Activated CD4-positive, alpha-beta T cell treated with anti-CD3 and anti-CD28 coated beads for 36 hours (primary cell): Measurements from ENCODE around the gene CDC25C. TPM values are rescaled to one million over a fixed set of nuclear protein-coding genes. Genes with fewer than 3 reads are reported as not detected.

Experiments used
- ATAC-seq: fragments of 200-7000 bp; cut with Tn5 transposase; one replicate; pipeline ENCODE4 v1.10.0; 2021; ENCODE audit warnings: mild to moderate bottlenecking, moderate library complexity
- CTCF ChIA-PET: fragments of 350-600 bp; sonication (Branson Sonifier 250); formaldehyde crosslinking; loops from one replicate; lab custom pipeline; 2021; ENCODE audit warnings: antibody characterized with exemption; lab: Charles Lee
- POLR2A ChIA-PET: fragments of 350-600 bp; sonication (Branson Sonifier 250); formaldehyde crosslinking; loops from one replicate; lab custom pipeline; 2021; ENCODE audit warnings: antibody characterized with exemption, inconsistent platforms; lab: Charles Lee
- DNase-seq: peaks from one replicate; pipeline ENCODE4 v3.0.0-alpha.2; 2020
- H3K27ac Mint-ChIP-seq: one replicate; pipeline ENCODE4 v1.8.0; 2021; ENCODE audit warnings: mixed read lengths
- H3K27me3 Mint-ChIP-seq: one replicate; pipeline ENCODE4 v1.8.0; 2021; ENCODE audit warnings: mixed read lengths
- H3K36me3 Mint-ChIP-seq: one replicate; pipeline ENCODE4 v1.8.0; 2021; ENCODE audit warnings: low read depth, mixed read lengths
- H3K4me1 Mint-ChIP-seq: one replicate; pipeline ENCODE4 v1.8.0; 2021; ENCODE audit warnings: mixed read lengths
- H3K4me3 Mint-ChIP-seq: one replicate; pipeline ENCODE4 v1.8.0; 2021; ENCODE audit warnings: mild to moderate bottlenecking, moderate library complexity, mixed read lengths
- H3K9me3 Mint-ChIP-seq: one replicate; pipeline ENCODE4 v1.8.0; 2021; ENCODE audit warnings: low read depth, mixed read lengths
- intact Hi-C, 2 experiments: fragments of 100-400 bp; cut with DNase I in 1 of 2; cut with micrococcal nuclease in 1 of 2; formaldehyde crosslinking; loops; one replicate each; pipeline versions ENCODE4 v1.14.2 to v1.15.1; 2022 to 2024; cut with DNase I, micrococcal nuclease
- total RNA-seq, 2 experiments: library from RNA; stranded (reverse); gene quantifications; one replicate each; pipeline ENCODE4 v1.2.3, GENCODE V29; 2021

The CDC25C gene
- total RNA-seq, 2 experiments from 2014 or later, result 15.9 to 19.0 TPM

GRCh38 chr5:138238034-138238433 is 93.6 kb downstream of the CDC25C start:
- Mint-ChIP-seq H3K4me3 (no peak overlapping the region), H3K4me1 (peaks cover 12% of the 10 kb centered on the region), H3K27me3 (peaks cover 26% of the 10 kb centered on the region), H3K27ac (no peak overlapping the region), H3K36me3 (no peaks in the 10 kb centered on the region), H3K9me3 (no peaks in the 10 kb centered on the region)
- no peak for ATAC-seq
- DNase-seq, result no peak
- ChIA-PET POLR2A (no interaction called here), CTCF (interaction anchor here (0.6 to 2.0 kb wide), 2 partner anchors 16 to 116 kb away, joined by 3 to 6 read pairs; no protein-coding TSS in a partner anchor)
- intact Hi-C loops, result loop anchor here in 1 of 2 experiments (5.0 kb wide), 1 partner anchor 69 kb away; no protein-coding TSS in a partner anchor

Other genes starting within 250 kb of the CDC25C start
- not detected for gene WNT8A, start 247.8 kb downstream of the CDC25C start, total RNA-seq
- gene NME5, start 192.4 kb downstream of the CDC25C start, total RNA-seq, result not detected
- 10 to 100 TPM; 60.7 to 61.4 TPM for gene BRD8, start 153.2 kb downstream of the CDC25C start, total RNA-seq
- 10 to 100 TPM; 66.6 to 76.3 TPM for gene KIF20A, start 152.7 kb downstream of the CDC25C start, total RNA-seq
- gene CDC23, start 118.5 kb downstream of the CDC25C start, total RNA-seq, result 10 to 100 TPM; 34.0 to 38.1 TPM
- under 1 TPM in 1 of 2 experiments, not detected in 1; 0.09 TPM for gene GFRA3, start 57.2 kb downstream of the CDC25C start, total RNA-seq
- gene FAM53C, start 6.5 kb upstream of the CDC25C start, total RNA-seq, result 10 to 100 TPM; 22.8 to 25.9 TPM
- 10 to 100 TPM; 39.0 to 40.9 TPM for gene KDM3B, start 20.9 kb upstream of the CDC25C start, total RNA-seq
- 1 to 10 TPM; 4.0 to 5.6 TPM for gene REEP2, start 107.3 kb upstream of the CDC25C start, total RNA-seq
- gene EGR1, start 133.7 kb upstream of the CDC25C start, total RNA-seq, result 10 to 100 TPM; 45.3 to 48.8 TPM
- gene ETF1, start 211.4 kb upstream of the CDC25C start, total RNA-seq, result 100 to 1,000 TPM; 140 to 156 TPM
- gene HSPA9, start 243.6 kb upstream of the CDC25C start, total RNA-seq, result 100 to 1,000 TPM; 431 to 466 TPM